Raji (cell line): ENCODE data around the gene DNAJC12.

Source experiments
- POLR2A ChIP-seq: IDR thresholded peaks from 2 replicates; pipeline ENCODE4 v1.6.1; 2011; ENCODE audit warnings: low read depth, low read length, control low read depth; ENCODE audit not compliant: insufficient read depth

Gene DNAJC12

GRCh38 chr10:67852761-67853160 is 14.8 kb upstream of the DNAJC12 start:
- TF ChIP-seq POLR2A: no peak

- no peak for TF ChIP-seq POLR2A
Observed at GRCh38 chr10:67851186-67851585, 13.2 kb upstream of the DNAJC12 start.

- TF ChIP-seq POLR2A: peak; percentile 78
Observed at GRCh38 chr10:67849331-67850011, 11.5 kb upstream of the DNAJC12 start.

- no peak for TF ChIP-seq POLR2A
Observed at GRCh38 chr10:67843284-67843683, 5.3 kb upstream of the DNAJC12 start.

- TF ChIP-seq POLR2A: no peak
Observed at GRCh38 chr10:67841737-67842136, 3.7 kb upstream of the DNAJC12 start.

GRCh38 chr10:67839951-67840350 is 2.0 kb upstream of the DNAJC12 start:
- no peak for TF ChIP-seq POLR2A

- no peak for TF ChIP-seq POLR2A
Observed at GRCh38 chr10:67836972-67837371, 1.0 kb downstream of the DNAJC12 start.

- no peak for TF ChIP-seq POLR2A
Observed at GRCh38 chr10:67836488-67836887, 1.5 kb downstream of the DNAJC12 start.

GRCh38 chr10:67834375-67834774 is 3.6 kb downstream of the DNAJC12 start:
- TF ChIP-seq POLR2A: no peak

GRCh38 chr10:67827811-67828210 is 10.2 kb downstream of the DNAJC12 start:
- no peak for TF ChIP-seq POLR2A

- no peak for TF ChIP-seq POLR2A
Observed at GRCh38 chr10:67819768-67820204, 18.2 kb downstream of the DNAJC12 start.

GRCh38 chr10:67818323-67818722 is 19.7 kb downstream of the DNAJC12 start:
- TF ChIP-seq POLR2A: no peak

- TF ChIP-seq POLR2A: no peak
Observed at GRCh38 chr10:67816719-67817118, 21.3 kb downstream of the DNAJC12 start.

- no peak for TF ChIP-seq POLR2A
Observed at GRCh38 chr10:67815571-67816059, 22.4 kb downstream of the DNAJC12 start.

- no peak for TF ChIP-seq POLR2A
Observed at GRCh38 chr10:67812007-67812406, 26.0 kb downstream of the DNAJC12 start.

- TF ChIP-seq POLR2A: no peak
Observed at GRCh38 chr10:67809107-67809506, 28.9 kb downstream of the DNAJC12 start.

GRCh38 chr10:67808704-67809103 is 29.3 kb downstream of the DNAJC12 start:
- no peak for TF ChIP-seq POLR2A
